ENCODE measurements around the gene SCYGR8.

DNA sequence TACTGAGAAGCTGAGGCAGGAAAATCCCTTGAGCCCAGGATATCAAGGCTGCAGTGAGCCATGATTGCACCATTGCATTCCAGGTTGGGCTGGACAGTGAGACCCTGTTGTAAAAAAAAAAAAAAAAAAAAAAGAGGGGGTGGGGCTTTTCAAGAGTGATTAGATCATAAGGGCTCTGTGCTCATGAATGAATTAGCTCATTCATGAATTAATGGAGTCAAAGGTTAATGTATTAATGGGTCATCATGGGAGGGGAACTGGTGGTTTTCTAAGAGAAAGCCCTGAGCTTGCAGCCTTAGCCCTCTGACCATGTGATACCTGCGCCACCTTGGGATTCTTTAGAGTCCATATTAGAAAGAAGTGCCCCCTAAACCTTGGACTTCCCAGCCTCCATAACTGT is 32.4 kb upstream of the SCYGR8 start:
- no peak for TF ChIP-seq ZNF274 (IDR thresholded peaks at IDR 0.05; ENCODE audit: low read depth, low read length)
- no peak for TF ChIP-seq POLR2A (IDR thresholded peaks at IDR 0.05; ENCODE audit: borderline replicate concordance, extremely low read depth, insufficient read depth, insufficient read length)
- no peak for TF ChIP-seq SIN3A (IDR thresholded peaks at IDR 0.05; ENCODE audit: low read depth)
- no peak for TF ChIP-seq POLR2AphosphoS5 (IDR thresholded peaks at IDR 0.05; ENCODE audit: low read depth, low read length)
- TF ChIP-seq, protein P1, sequence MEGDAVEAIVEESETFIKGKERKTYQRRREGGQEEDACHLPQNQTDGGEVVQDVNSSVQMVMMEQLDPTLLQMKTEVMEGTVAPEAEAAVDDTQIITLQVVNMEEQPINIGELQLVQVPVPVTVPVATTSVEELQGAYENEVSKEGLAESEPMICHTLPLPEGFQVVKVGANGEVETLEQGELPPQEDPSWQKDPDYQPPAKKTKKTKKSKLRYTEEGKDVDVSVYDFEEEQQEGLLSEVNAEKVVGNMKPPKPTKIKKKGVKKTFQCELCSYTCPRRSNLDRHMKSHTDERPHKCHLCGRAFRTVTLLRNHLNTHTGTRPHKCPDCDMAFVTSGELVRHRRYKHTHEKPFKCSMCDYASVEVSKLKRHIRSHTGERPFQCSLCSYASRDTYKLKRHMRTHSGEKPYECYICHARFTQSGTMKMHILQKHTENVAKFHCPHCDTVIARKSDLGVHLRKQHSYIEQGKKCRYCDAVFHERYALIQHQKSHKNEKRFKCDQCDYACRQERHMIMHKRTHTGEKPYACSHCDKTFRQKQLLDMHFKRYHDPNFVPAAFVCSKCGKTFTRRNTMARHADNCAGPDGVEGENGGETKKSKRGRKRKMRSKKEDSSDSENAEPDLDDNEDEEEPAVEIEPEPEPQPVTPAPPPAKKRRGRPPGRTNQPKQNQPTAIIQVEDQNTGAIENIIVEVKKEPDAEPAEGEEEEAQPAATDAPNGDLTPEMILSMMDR (IDR thresholded peaks at IDR 0.05 in 2 of 3, conservative IDR thresholded peaks at IDR 0.05 in 1 of 3; ENCODE audit: borderline replicate concordance in 1 of 3, insufficient read depth in 1 of 3, low read depth in 2 of 3, low read length in 2 of 3), result no peak
- TF ChIP-seq, protein P2, sequence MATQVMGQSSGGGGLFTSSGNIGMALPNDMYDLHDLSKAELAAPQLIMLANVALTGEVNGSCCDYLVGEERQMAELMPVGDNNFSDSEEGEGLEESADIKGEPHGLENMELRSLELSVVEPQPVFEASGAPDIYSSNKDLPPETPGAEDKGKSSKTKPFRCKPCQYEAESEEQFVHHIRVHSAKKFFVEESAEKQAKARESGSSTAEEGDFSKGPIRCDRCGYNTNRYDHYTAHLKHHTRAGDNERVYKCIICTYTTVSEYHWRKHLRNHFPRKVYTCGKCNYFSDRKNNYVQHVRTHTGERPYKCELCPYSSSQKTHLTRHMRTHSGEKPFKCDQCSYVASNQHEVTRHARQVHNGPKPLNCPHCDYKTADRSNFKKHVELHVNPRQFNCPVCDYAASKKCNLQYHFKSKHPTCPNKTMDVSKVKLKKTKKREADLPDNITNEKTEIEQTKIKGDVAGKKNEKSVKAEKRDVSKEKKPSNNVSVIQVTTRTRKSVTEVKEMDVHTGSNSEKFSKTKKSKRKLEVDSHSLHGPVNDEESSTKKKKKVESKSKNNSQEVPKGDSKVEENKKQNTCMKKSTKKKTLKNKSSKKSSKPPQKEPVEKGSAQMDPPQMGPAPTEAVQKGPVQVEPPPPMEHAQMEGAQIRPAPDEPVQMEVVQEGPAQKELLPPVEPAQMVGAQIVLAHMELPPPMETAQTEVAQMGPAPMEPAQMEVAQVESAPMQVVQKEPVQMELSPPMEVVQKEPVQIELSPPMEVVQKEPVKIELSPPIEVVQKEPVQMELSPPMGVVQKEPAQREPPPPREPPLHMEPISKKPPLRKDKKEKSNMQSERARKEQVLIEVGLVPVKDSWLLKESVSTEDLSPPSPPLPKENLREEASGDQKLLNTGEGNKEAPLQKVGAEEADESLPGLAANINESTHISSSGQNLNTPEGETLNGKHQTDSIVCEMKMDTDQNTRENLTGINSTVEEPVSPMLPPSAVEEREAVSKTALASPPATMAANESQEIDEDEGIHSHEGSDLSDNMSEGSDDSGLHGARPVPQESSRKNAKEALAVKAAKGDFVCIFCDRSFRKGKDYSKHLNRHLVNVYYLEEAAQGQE (IDR thresholded peaks at IDR 0.05; ENCODE audit: low read depth), result no peak
- no peak for TF ChIP-seq TCF7L2 (IDR thresholded peaks at IDR 0.05; ENCODE audit: borderline replicate concordance, extremely low read depth, insufficient read depth, insufficient read length)
- TF ChIP-seq, protein P3, sequence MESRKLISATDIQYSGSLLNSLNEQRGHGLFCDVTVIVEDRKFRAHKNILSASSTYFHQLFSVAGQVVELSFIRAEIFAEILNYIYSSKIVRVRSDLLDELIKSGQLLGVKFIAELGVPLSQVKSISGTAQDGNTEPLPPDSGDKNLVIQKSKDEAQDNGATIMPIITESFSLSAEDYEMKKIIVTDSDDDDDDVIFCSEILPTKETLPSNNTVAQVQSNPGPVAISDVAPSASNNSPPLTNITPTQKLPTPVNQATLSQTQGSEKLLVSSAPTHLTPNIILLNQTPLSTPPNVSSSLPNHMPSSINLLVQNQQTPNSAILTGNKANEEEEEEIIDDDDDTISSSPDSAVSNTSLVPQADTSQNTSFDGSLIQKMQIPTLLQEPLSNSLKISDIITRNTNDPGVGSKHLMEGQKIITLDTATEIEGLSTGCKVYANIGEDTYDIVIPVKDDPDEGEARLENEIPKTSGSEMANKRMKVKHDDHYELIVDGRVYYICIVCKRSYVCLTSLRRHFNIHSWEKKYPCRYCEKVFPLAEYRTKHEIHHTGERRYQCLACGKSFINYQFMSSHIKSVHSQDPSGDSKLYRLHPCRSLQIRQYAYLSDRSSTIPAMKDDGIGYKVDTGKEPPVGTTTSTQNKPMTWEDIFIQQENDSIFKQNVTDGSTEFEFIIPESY (IDR thresholded peaks at IDR 0.05; ENCODE audit: extremely low read depth, insufficient replicate concordance, low read length), result no peak
- TF ChIP-seq EZH2 (IDR thresholded peaks at IDR 0.05), result no peak
- TF ChIP-seq EGR1 (IDR thresholded peaks at IDR 0.05; ENCODE audit: low read depth), result no peak
- TF ChIP-seq RAD21 (IDR thresholded peaks at IDR 0.05; ENCODE audit: low read depth), result no peak
- TF ChIP-seq, protein P4, sequence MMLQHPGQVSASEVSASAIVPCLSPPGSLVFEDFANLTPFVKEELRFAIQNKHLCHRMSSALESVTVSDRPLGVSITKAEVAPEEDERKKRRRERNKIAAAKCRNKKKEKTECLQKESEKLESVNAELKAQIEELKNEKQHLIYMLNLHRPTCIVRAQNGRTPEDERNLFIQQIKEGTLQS (IDR thresholded peaks at IDR 0.05), result no peak
- TF ChIP-seq ZFX (IDR thresholded peaks at IDR 0.05), result no peak

All from HCT116 (cell line).